HepG2 (cell line): ENCODE measurements around the gene KNCN. TPM values are rescaled to one million over a fixed set of nuclear protein-coding genes. Genes with fewer than 3 reads are reported as not detected.

Source experiments
- ATAC-seq: fragments of 200-7000 bp; cut with Tn5 transposase; 3 replicates; pipeline ENCODE4 v1.9.1; 2020; ENCODE audit warnings: mild to moderate bottlenecking, moderate library complexity
- BruUV-seq: library from RNA; stranded (reverse); fragments of 400-500 nt; replicated peaks from 2 replicates; lab custom pipeline; 2021; lab: Mats Ljungman, UMichigan
- CTCF ChIA-PET: fragments of 300-600 bp; formaldehyde crosslinking; extraction: SDS; loops from one replicate; lab custom pipeline; 2021; ENCODE audit warnings: low total read pairs, inconsistent platforms, low intra/inter-chr PET ratio; lab: Yijun Ruan, JAX
- POLR2A ChIA-PET: fragments of 350-600 bp; sonication (Branson Sonifier 250); formaldehyde crosslinking; loops from one replicate; lab custom pipeline; 2020; ENCODE audit warnings: antibody characterized with exemption, inconsistent platforms; lab: Yijun Ruan, JAX
- DNase-seq: peaks from one replicate; pipeline ENCODE4 v3.0.0-alpha.2; 2015; ENCODE audit warnings: low spot score
- FAIRE-seq: peaks from 3 replicates; lab custom pipeline; 2011; peaks lifted over from hg19 to GRCh38; lab: Jason Lieb, UNC
- H2AFZ ChIP-seq: one replicate; pipeline ENCODE4 v1.6.1; 2011; ENCODE audit warnings: low read length, inconsistent platforms
- H3K27ac ChIP-seq: fragments of 300-600 bp; 3 replicates; pipeline ENCODE4 v1.8.0; 2011; ENCODE audit warnings: mixed run types, mild to moderate bottlenecking, mixed read lengths, low read length, inconsistent platforms; ENCODE audit not compliant: insufficient read depth; ENCODE audit errors: extremely low read length
- H3K27me3 ChIP-seq, 2 experiments: fragments of 200-600 bp in 1 of 2; 2 replicates in 1 of 2; 3 replicates in 1 of 2; pipeline versions ENCODE4 v1.6.0 to v1.8.0; 2011; ENCODE audit warnings: low read length in 2 of 2, mild to moderate bottlenecking in 2 of 2, moderate library complexity in 2 of 2, inconsistent platforms in 1 of 2; ENCODE audit not compliant: insufficient read depth in 2 of 2, control insufficient read depth in 1 of 2
- H3K36me3 ChIP-seq, 2 experiments: fragments of 200-600 bp in 1 of 2; replicated peaks in 1 of 2; 2 replicates in 1 of 2; 3 replicates in 1 of 2; pipeline versions ENCODE4 v1.5.1 to v1.8.0; 2011; ENCODE audit warnings: low read length in 2 of 2, inconsistent platforms in 1 of 2; ENCODE audit not compliant: insufficient read depth in 2 of 2, control insufficient read depth in 1 of 2
- H3K4me1 ChIP-seq: 2 replicates; pipeline ENCODE4 v1.5.1; 2012; ENCODE audit warnings: low read length, inconsistent platforms; ENCODE audit not compliant: insufficient read depth
- H3K4me2 ChIP-seq: 2 replicates; pipeline ENCODE4 v1.6.0; 2011; ENCODE audit warnings: low read depth, low read length, inconsistent platforms
- H3K4me3 ChIP-seq, 3 experiments: fragments of 200-600 bp in 1 of 3; sonication (generic), shearing (Covaris generic) in 1 of 3; replicated peaks in 1 of 3; 2 replicates each; pipeline ENCODE4 v1.5.1; 2011 to 2016; ENCODE audit warnings: low read length in 3 of 3, inconsistent platforms in 2 of 3, low read depth in 2 of 3, mild to moderate bottlenecking in 2 of 3, control low read depth in 1 of 3, mixed read lengths in 1 of 3; ENCODE audit not compliant: insufficient read depth in 1 of 3
- H3K79me2 ChIP-seq: one replicate; pipeline ENCODE4 v1.6.1; 2011; ENCODE audit warnings: low read length, inconsistent platforms; ENCODE audit not compliant: insufficient read depth
- H3K9ac ChIP-seq: 2 replicates; pipeline ENCODE4 v1.6.0; 2011; ENCODE audit warnings: mild to moderate bottlenecking, low read depth, low read length, inconsistent platforms; ENCODE audit not compliant: insufficient read depth
- H3K9me3 ChIP-seq: 2 replicates; pipeline ENCODE4 v1.5.1; 2012; ENCODE audit warnings: mild to moderate bottlenecking, low read length
- H4K20me1 ChIP-seq: 2 replicates; pipeline ENCODE4 v1.6.0; 2011; ENCODE audit warnings: inconsistent platforms, mild to moderate bottlenecking, low read length, moderate library complexity; ENCODE audit not compliant: insufficient read depth
- BRF2 ChIP-seq: sonication (generic); formaldehyde crosslinking; IDR thresholded peaks from 2 replicates; pipeline ENCODE4 v1.8.1; 2022; ENCODE audit warnings: mild to moderate bottlenecking, missing genetic modification reagents
- CHD4 ChIP-seq: fragments of 200-600 bp; sonication (generic); IDR thresholded peaks from 2 replicates; pipeline ENCODE4 v1.7.0; 2017; ENCODE audit warnings: mild to moderate bottlenecking, low read length, borderline replicate concordance
- KMT2A ChIP-seq: sonication (generic); formaldehyde crosslinking; IDR thresholded peaks from 2 replicates; pipeline ENCODE4 v1.4.0; 2020; ENCODE audit warnings: missing genetic modification reagents
- MEF2D ChIP-seq: sonication (generic); formaldehyde crosslinking; IDR thresholded peaks from 2 replicates; pipeline ENCODE4 v1.5.1; 2020; ENCODE audit warnings: mild to moderate bottlenecking, missing genetic modification reagents
- NCOA1 ChIP-seq: sonication (generic); formaldehyde crosslinking; IDR thresholded peaks from 2 replicates; pipeline ENCODE4 v1.9.0; 2021; ENCODE audit warnings: missing genetic modification reagents
- RARA ChIP-seq: IDR thresholded peaks from 2 replicates; pipeline ENCODE4 v1.6.1; 2016; ENCODE audit warnings: missing genetic modification reagents, missing compliant biosample characterization
- ZBTB42 ChIP-seq: sonication (generic); formaldehyde crosslinking; IDR thresholded peaks from 2 replicates; pipeline ENCODE4 v1.5.0; 2020; ENCODE audit warnings: mild to moderate bottlenecking, missing genetic modification reagents
- ZNF205 ChIP-seq: IDR thresholded peaks from 2 replicates; pipeline ENCODE4 v1.6.1; 2018; ENCODE audit warnings: missing biosample characterization, missing genetic modification reagents
- ZNF839 ChIP-seq: sonication (generic); formaldehyde crosslinking; IDR thresholded peaks from 2 replicates; pipeline ENCODE4 v1.4.0; 2020; ENCODE audit warnings: missing genetic modification reagents, mild to moderate bottlenecking, borderline replicate concordance
- WGBS: methylation state at CpG from one replicate; pipeline ENCODE4 v1.1.6; 2017; ENCODE audit warnings: low lambda C conversion rate; 5-methylcytosine and 5-hydroxymethylcytosine counted together
- in situ Hi-C: cut with HindIII; loops from 2 replicates; pipeline ENCODE4 v1.10.0; 2017; ENCODE audit warnings: low pct_unique_long_range_greater_than_20kb; ENCODE audit not compliant: extremely low pct_ligation_motif_present
- intact Hi-C: fragments of 100-400 bp; cut with micrococcal nuclease; formaldehyde crosslinking; loops from one replicate; pipeline ENCODE4 v1.10.0; 2022; ENCODE audit not compliant: unreplicated experiment
- polyA plus RNA-seq, 8 experiments: library from polyadenylated mRNA; depleted of rRNA in 3 of 8; stranded (reverse) in 7 of 8; unstranded in 1 of 8; fragments of >200 nt; fragmentation: Illumina TruSeq in 4 of 8; extraction: Trizol in 4 of 8; gene quantifications; 2 replicates each; pipeline versions ENCODE4 v1.2.1 to v1.2.3, GENCODE V29; 2011 to 2016; ENCODE audit warnings: low read depth in 4 of 8, missing spikeins in 1 of 8, mixed read lengths in 1 of 8; ENCODE audit not compliant: insufficient read depth in 1 of 8
- total RNA-seq, 5 experiments: library from RNA; depleted of rRNA; stranded (reverse); fragments of >200 nt; fragmentation: Illumina TruSeq; extraction: Trizol; gene quantifications; 2 replicates each; pipeline ENCODE4 v1.2.3, GENCODE V29; 2016; ENCODE audit warnings: low read depth in 1 of 5
- TF ChIP-seq, protein P1 (sequence below): sonication (generic); formaldehyde crosslinking; IDR thresholded peaks from one replicate; pipeline ENCODE4 v1.5.1; 2020; ENCODE audit warnings: mild to moderate bottlenecking, missing genetic modification reagents; ENCODE audit errors: not compliant biosample characterization
- TF ChIP-seq, protein P2 (sequence below): sonication (generic); formaldehyde crosslinking; conservative IDR thresholded peaks from 2 replicates; pipeline ENCODE4 v1.4.0; 2020; ENCODE audit warnings: missing genetic modification reagents

Gene KNCN
- total and polyA plus RNA-seq, 2 of the 13 experiments (the other 11 are each of a cell fraction or from before 2014, with no cell fraction given): not detected

DNA sequence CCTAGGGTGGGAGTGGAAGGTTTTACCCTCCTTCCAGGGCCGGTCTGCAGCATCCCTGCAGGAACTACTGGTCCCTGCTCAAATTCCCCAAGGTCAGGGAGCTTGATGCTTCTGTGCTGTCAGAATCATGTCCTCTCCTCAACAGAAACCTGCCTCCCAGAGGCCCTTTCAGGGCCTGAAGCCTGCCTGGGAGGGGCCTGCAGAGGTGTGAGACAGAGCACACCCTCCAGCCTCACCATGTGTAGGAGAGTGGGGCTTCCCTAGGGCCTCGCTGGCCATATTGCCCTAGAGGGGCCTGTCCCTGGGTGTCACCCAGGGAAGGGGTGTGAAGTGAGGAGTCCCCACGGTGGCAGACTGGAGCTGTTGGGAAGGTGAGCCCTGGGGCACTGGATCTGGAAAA is 21.1 kb downstream of the KNCN start (continued):
- TF ChIP-seq, protein P1, sequence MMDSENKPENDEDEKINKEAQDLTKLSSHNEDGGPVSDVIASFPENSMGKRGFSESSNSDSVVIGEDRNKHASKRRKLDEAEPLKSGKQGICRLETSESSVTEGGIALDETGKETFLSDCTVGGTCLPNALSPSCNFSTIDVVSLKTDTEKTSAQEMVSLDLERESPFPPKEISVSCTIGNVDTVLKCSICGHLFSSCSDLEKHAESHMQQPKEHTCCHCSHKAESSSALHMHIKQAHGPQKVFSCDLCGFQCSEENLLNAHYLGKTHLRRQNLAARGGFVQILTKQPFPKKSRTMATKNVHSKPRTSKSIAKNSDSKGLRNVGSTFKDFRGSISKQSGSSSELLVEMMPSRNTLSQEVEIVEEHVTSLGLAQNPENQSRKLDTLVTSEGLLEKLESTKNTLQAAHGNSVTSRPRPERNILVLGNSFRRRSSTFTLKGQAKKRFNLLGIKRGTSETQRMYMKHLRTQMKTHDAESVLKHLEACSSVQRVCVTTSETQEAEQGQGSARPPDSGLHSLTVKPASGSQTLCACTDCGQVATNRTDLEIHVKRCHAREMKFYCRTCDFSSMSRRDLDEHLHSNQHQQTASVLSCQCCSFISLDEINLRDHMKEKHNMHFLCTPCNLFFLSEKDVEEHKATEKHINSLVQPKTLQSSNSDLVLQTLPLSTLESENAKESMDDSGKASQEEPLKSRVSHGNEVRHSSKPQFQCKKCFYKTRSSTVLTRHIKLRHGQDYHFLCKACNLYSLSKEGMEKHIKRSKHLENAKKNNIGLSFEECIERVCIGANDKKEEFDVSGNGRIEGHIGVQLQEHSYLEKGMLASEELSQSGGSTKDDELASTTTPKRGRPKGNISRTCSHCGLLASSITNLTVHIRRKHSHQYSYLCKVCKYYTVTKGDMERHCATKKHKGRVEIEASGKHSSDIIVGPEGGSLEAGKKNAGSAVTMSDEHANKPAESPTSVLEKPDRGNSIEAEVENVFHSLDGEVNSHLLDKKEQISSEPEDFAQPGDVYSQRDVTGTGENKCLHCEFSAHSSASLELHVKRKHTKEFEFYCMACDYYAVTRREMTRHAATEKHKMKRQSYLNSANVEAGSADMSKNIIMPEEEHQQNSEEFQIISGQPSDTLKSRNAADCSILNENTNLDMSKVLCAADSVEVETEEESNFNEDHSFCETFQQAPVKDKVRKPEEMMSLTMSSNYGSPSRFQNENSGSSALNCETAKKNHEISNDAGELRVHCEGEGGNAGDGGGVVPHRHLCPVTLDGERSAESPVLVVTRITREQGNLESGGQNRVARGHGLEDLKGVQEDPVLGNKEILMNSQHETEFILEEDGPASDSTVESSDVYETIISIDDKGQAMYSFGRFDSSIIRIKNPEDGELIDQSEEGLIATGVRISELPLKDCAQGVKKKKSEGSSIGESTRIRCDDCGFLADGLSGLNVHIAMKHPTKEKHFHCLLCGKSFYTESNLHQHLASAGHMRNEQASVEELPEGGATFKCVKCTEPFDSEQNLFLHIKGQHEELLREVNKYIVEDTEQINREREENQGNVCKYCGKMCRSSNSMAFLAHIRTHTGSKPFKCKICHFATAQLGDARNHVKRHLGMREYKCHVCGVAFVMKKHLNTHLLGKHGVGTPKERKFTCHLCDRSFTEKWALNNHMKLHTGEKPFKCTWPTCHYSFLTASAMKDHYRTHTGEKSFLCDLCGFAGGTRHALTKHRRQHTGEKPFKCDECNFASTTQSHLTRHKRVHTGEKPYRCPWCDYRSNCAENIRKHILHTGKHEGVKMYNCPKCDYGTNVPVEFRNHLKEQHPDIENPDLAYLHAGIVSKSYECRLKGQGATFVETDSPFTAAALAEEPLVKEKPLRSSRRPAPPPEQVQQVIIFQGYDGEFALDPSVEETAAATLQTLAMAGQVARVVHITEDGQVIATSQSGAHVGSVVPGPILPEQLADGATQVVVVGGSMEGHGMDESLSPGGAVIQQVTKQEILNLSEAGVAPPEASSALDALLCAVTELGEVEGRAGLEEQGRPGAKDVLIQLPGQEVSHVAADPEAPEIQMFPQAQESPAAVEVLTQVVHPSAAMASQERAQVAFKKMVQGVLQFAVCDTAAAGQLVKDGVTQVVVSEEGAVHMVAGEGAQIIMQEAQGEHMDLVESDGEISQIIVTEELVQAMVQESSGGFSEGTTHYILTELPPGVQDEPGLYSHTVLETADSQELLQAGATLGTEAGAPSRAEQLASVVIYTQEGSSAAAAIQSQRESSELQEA (CRISPR knock-in tag): no peak
- TF ChIP-seq RARA (CRISPR knock-in tag): no peak

GRCh38 chr1:46529031-46529630 is 22.3 kb downstream of the KNCN start:
- 12% methylated on average over 4 of the region's 4 CpGs for WGBS
- Histone ChIP-seq H3K4me3 (no peak overlapping the region), H4K20me1 (peaks cover 8% of the 10 kb centered on the region), H3K27me3 (peaks cover 8 to 56% of the 10 kb centered on the region in 2 experiments; a peak in 4 of 5 replicates), H2AFZ (no peak overlapping the region), H3K27ac (no peak overlapping the region), H3K79me2 (no peaks in the 10 kb centered on the region), H3K9ac (no peak overlapping the region), H3K36me3 (no peaks in the 10 kb centered on the region), H3K4me2 (no peak overlapping the region), H3K4me1 (peaks cover 23% of the 10 kb centered on the region), H3K9me3 (no peaks in the 10 kb centered on the region)
- CTCF ChIA-PET: interaction anchor here (2.4 to 3.3 kb wide), 3 partner anchors 52 to 87 kb away, joined by 10 to 51 read pairs (median 37); no protein-coding TSS in a partner anchor
- DNase-seq (no peak), FAIRE-seq (no peak), ATAC-seq (no peak)
- no TSS peak for BruUV-seq
- intact Hi-C loops (no loop called here), in situ Hi-C loops (loop anchor here (5.0 kb wide), 2 partner anchors 52 to 82 kb away; no protein-coding TSS in a partner anchor)
- POLR2A ChIA-PET: no interaction called here
- TF ChIP-seq ZBTB42 (CRISPR knock-in tag): no peak
- no peak for TF ChIP-seq MEF2D (CRISPR knock-in tag)
- TF ChIP-seq, protein P2, sequence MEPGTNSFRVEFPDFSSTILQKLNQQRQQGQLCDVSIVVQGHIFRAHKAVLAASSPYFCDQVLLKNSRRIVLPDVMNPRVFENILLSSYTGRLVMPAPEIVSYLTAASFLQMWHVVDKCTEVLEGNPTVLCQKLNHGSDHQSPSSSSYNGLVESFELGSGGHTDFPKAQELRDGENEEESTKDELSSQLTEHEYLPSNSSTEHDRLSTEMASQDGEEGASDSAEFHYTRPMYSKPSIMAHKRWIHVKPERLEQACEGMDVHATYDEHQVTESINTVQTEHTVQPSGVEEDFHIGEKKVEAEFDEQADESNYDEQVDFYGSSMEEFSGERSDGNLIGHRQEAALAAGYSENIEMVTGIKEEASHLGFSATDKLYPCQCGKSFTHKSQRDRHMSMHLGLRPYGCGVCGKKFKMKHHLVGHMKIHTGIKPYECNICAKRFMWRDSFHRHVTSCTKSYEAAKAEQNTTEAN (CRISPR knock-in tag): no peak
- TF ChIP-seq ZNF205 (CRISPR knock-in tag): no peak
- no peak for TF ChIP-seq CHD4
- no peak for TF ChIP-seq ZNF839 (CRISPR knock-in tag)
- no peak for TF ChIP-seq NCOA1 (CRISPR knock-in tag)
- no peak for TF ChIP-seq KMT2A (CRISPR knock-in tag)
- no peak for TF ChIP-seq BRF2
